HL-60/S4 treated with retinoic acid at 250 ng/mL for 4 days and 3 days (cell line): ENCODE data around the gene AASDHPPT.

Experiments used
- in situ Hi-C: fragments of 300-500 bp; cut with MboI; formaldehyde crosslinking; loops from 2 replicates; pipeline ENCODE4 v1.7.0; 2022; ENCODE audit warnings: low sequenced_read_pairs

AASDHPPT gene

GRCh38 chr11:106086135-106086534 is 8.7 kb downstream of the AASDHPPT start:
- in situ Hi-C loops = no loop called here

DNA sequence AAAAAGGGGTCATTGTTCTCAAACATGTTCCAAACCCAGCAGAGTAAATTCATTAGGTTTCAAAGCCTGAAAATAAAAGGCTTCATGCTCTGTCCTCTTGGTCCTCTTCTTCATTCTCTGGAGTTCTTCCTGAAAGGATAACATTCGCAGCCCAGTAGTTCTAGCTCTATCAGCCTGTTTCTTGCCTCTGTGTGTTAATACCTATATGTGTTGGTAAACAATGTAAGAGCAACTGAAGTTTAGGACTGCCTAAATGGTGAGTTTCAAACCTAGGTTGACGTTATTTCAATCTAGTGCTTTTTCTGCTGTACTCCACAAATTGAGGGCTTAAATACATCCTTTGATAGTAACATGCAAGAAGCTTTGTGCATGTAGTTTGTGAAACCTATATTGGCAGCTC is 9.4 kb downstream of the AASDHPPT start:
- in situ Hi-C loops = no loop called here

DNA sequence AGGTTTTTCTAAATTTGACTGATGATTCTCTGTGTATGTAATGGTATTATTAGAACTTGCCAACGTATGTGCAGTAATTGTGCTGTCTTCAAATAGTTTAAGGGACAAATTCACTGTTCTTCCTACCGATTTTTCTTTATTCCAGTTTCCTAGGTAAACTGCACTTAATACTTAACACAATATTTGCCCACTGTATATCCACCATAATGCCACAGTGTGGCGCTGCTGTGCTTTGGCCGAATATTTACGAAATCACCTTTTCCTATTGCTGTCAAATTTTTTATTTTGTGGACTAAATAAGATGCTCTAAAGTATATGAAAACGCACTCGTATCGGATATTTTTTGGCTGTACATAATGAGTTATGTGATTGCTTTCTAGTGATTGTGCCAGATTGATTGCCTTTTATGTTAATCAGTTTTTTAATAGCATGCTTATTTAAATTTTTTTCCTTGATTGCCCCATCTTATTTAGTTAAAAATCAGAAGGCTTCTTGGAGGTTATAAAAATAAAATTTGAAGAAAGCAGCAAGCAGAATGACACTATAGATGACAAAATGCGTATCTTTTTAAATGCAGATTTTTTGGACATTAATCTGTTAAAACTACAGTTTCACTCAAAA is 10.5 kb downstream of the AASDHPPT start:
- in situ Hi-C loops = no loop called here

DNA sequence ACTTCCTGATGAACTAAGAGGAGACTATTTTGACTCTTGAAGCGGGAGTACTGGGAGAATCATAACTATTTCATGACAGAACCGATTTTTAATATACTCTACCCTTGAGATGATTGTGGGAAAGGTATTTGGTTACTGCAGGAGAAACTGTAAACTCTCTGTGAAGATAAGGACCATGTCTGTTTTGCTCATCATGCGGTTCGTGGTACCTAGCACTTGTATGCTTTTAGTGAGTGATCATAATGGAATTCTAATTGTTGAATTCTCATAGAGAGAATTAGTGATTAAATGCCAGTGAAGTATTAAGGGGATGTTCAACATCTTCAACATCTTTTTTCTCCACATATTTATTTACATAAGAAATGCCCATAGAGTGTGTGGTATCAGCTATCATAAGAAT is 11.4 kb downstream of the AASDHPPT start:
- in situ Hi-C loops = no loop called here

DNA sequence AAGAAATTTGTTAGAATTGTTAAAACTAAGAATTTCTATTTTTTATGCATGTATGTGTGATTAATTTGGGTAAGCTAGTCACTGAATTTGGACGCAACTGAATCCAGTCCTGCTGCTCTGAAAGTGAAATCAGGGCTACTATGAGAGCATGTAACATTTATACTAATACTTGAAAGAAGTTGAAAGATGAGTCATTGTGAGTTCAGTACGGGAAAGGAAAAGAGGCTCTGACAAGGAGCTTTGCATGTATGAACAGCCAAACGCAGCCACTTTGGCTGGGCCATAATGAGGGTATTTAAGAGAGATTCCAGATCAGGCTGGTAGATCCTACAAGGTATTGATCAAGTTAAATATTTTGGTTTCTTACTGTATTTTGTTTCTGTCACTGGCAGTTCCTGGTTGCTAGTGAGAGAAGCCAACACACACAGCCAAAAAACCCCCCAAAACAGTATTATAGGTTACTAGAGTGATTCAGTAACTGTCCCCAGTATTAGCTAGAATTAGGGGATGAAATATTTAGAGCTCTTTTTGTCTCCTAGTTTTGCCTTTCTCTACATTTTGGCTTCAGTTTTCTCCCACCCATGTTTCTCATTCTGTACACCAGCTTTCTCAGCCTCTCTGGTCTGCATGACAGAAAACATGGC is 14.1 kb downstream of the AASDHPPT start:
- in situ Hi-C loops = no loop called here

DNA sequence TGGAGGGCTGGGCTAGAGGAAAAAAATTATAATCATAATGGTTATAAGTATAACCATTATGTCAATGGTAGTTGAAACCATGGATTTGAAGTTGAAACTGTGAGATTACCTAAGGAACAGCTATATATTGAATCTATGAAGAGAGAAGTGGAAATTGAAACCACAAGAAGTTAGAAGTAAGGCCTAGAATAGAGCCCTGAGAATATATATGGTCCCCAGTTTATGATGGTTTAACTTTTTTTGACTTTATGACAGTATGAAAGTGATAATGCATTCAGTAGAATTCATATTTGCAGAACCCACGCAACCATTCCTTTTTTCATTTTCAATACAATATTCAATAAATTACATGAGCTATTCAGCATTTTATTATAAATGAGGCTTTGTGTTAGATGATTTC is 15.0 kb downstream of the AASDHPPT start:
- in situ Hi-C loops = no loop called here

- in situ Hi-C loops = no loop called here
These were observed 21.6 kb downstream of the AASDHPPT start for GRCh38 chr11:106098893-106099553.

GRCh38 chr11:106101370-106101769 is 23.9 kb downstream of the AASDHPPT start:
- in situ Hi-C loops = no loop called here

DNA sequence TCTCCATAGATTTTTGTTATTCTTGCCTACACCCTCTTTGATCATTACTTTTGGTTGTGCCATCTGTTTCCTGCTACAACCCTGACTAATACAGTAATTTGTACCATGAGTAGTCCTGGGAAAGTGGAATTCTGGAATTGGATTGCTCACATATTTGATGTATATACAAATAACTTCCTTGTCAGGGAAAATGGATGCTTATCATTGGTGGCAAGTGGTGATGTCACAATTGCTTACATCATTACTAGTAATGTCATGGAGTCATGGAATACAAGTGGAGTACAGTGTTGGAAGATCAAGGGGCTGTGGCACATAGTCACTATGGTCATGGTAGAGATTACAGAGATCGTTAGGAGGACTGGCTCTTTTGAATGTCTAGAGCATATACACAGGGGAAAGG is 24.4 kb downstream of the AASDHPPT start:
- in situ Hi-C loops = no loop called here

DNA sequence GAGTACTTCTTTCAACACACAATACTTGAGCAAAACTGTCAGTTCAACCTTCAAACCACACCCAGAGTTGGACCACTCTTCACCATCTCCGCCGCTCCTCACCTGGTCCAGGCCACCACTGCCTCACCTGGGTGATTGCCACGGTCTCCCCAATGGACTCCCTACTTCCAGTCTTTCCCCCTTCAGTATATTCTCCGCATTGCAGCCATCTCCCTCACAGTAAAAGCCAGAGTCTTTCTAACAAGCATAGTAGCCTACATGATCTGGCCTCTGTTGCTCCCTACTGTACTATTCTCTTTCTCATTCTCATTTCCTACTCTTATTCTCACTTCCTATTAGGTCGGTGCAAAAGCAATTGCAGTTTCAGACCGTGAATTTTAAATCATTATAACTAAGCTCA is 28.5 kb downstream of the AASDHPPT start:
- in situ Hi-C loops = no loop called here

- in situ Hi-C loops = no loop called here
These were observed 44.3 kb downstream of the AASDHPPT start for GRCh38 chr11:106121570-106122320.

DNA sequence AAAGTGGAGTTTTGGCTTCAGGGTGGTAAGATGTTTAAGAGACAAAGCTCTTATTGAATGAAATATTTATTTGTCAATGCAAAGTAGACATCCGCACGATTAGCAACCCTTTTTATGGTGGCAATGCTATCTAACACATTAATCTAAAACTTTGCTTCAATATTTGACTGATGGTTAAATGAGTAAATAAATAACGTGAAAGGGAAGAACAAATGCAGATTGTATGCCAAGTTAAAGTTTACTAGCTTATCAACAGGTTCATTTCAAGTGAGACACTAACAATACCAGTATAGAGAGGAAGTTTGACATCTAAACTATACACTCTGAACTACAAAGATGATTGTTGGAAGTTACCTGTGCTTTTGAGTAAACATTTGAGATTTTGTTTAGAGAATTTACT is 50.1 kb downstream of the AASDHPPT start:
- in situ Hi-C loops = no loop called here

DNA sequence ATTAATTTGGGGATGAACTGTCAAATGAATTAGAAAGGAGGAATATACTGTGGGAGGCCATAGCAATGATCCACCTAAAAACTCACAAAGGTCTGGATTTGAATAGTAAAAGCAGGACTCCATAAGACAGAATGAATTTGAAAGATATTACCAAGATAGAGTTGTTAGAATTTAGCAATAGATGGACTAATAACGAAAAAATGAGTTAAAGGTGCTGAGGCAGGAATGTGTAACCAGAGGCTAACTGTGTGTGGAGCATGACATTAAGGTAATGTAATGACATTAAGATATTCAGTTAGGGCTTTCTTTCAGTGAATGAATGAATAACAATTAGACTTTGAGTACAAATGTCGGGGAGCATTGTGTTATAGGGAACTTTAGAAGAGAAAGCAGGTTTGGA is 51.3 kb downstream of the AASDHPPT start:
- in situ Hi-C loops = no loop called here

DNA sequence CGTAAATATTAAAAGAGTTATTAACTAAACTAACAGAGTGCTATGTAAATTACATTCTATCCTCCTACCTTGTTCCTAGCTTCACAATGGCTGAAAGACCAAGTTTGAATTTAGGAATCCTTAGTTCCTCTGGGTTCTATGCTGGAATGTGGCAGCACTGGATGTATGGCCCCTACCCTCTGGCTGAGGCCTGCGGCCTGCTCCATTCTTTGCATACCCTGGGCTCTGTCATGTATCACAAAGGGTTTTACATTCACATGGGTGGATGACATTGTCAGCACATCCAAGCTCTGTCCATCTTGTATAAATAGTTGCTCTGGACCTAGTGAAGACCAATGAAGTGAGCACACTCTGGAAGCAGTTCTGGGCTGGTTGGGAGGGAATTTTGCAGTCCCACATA is 54.5 kb downstream of the AASDHPPT start:
- in situ Hi-C loops = no loop called here

DNA sequence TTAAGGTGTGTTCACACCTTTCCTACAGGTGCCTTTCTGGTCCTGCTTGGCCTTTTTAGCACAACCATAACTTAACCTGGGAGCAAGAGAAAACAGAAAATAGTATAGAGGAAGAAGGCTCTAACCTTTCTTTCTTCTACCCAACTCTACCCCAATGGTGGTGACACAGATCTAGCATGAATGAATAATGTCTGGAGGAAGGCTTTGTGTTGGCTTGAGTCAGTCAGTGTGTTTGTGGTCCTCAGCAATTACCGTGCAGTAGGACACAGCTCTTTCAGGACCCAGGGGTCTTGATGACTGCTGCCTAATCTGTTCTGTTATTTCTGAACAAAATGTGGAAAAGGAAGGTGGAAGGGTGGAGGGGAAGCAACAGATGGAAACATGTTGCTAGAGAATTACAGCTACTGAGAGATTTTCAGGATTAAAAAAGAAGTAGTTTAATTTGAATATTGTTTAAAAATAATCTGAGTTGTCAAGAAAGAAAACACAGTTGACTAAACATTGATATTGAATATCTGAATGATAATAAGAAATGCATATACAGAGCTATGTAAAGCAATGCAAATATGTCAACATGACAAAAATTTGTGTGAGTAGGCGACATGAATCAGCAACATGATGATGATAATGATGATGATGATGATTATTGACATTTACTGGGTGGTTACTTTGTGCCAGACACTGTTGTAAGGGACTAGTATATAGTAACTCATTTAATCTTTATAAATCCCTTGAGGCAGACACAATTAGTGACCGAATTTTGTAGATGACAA is 55.3 kb downstream of the AASDHPPT start:
- in situ Hi-C loops = no loop called here

DNA sequence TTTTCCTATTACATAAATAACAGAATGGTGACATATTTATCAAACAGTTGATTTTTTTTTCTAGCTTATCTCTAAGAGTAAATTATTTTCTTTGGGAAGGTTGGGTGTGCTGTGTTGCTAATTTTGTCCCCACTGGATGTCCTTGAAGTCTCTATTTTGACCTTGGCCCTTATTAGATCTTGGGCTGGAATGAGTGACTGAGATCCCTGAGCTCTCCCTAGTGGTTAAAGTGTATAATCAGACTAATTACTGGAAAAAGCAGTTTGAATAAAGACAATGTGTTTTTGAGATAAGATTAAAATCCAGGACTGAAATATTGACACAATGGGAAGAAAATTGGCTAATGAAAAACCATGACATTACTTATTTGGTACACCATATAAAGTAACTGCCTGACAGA is 56.1 kb downstream of the AASDHPPT start:
- in situ Hi-C loops = no loop called here

GRCh38 chr11:106137061-106137460 is 59.6 kb downstream of the AASDHPPT start:
- in situ Hi-C loops = no loop called here

DNA sequence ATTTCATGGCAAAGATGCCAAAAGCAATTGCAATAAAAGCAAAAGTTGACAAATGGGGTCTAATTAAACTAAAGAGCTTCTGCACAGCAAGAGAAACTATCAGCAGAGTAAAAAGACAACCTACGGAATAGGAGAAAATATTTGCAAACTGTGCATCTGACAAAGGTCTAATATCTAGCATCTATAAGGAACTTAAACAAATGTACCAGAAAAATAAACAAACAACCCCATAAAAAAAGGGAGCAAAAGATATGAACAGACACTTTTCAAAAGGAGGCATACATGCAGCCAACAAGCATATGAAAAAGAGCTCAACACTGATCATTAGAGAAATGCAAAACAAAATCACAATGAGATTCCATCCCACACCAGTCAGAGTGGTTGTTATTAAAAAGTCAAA is 60.3 kb downstream of the AASDHPPT start:
- in situ Hi-C loops = no loop called here
